ENCODE data around the gene ENOX1. TPM values are rescaled to one million over a fixed set of nuclear protein-coding genes. Genes with fewer than 3 reads are reported as not detected.

Gene ENOX1
- total RNA-seq, 1 donor from 2014 or later = 45.2 TPM

DNA sequence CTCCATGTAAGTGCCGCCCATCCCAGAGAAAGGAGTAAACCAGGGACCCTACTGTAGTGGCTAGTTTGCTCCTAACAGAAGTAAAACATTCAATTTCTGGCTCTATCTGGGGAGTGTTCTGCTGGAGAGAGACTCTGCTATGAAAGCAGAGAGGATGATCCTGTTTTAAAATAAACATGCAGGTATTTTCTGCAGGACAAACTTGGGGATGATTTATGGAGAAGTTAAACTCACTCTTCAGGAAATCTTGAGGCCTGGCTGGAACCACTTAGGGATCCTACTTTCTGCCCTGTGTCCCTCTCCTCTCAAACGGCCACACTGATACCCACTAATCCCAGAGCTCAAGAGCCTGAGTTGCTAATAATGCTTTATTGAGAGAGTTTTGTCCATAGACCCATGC is 482.3 kb downstream of the ENOX1 start:
- no peak for DNase-seq

DNA sequence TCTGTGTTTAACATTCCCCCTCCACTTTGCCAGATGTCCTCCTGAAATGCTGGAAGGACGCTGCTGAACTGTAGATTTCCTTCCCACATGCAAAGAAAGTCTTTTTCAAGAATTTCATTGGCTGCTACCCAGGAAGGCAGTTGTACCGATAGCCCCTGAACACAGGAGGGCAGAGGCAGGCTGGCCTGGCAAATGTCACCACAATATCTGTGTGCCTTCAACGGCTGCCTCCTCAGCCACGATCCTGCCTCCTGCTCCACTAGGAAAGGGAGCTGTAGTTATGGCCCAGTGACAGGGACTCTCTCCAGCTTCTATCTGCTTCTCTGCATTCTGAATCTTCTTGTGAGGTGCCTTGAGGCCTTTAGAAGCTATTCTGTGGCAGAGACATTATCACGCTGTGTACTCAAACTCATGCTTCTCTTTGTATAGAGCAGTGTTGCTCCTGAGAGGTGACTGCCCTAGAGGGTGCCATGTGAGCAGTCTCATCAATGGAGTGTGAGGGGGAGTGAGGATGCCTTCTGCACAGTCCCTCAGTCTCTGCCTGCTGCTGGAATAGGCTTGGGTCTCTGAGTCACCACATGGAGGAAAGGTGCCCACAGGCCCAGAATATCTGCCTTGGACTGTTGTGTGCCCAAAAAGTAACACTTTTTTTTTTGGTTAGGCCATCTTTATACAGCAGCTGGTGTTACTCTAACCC is 483.6 kb downstream of the ENOX1 start:
- peak; percentile 68 for DNase-seq

- DNase-seq = no peak
These were observed 485.3 kb downstream of the ENOX1 start for GRCh38 chr13:43301346-43301969.

DNA sequence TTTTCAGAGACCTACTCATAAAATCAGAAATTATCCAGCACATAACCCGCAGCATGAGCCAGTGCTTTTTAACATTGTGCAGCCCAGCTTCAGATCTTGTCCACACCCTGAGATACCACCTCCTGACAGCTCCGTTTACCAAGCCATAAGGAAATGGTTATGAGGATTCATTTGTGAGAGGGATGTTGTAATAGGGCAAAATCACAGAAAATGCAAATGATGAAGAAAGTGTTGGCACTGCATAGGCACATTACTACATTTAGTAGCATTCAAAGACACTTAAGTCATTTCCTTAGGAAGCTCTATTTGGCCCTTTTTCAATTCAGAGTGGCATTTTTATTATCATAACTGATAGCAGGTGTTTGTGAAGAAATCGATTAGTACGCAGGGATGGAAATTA is 485.9 kb downstream of the ENOX1 start:
- DNase-seq = no peak

DNA sequence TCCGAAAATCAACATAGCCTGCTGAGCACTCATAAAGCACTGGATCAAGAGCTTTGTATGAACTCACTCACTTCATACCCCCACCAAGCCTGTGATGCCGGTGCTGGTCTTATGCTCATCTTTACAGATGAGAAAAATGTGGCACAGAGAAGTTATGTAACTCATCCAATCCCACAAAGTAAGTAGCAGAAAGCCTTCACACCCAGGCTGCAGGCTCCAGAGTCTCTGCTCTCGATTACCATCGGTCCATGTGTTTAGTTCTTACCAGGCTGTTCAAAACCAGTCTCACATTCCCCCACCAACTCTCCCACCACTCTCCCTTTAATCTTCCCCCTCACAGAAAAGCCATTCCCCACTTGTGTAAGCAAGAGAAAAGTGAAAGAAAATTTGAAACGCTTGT is 487.4 kb downstream of the ENOX1 start:
- DNase-seq = no peak

GRCh38 chr13:43298816-43299215 is 488.0 kb downstream of the ENOX1 start:
- no peak for DNase-seq

- DNase-seq = no peak
These were observed 488.6 kb downstream of the ENOX1 start for GRCh38 chr13:43297967-43298678.

DNA sequence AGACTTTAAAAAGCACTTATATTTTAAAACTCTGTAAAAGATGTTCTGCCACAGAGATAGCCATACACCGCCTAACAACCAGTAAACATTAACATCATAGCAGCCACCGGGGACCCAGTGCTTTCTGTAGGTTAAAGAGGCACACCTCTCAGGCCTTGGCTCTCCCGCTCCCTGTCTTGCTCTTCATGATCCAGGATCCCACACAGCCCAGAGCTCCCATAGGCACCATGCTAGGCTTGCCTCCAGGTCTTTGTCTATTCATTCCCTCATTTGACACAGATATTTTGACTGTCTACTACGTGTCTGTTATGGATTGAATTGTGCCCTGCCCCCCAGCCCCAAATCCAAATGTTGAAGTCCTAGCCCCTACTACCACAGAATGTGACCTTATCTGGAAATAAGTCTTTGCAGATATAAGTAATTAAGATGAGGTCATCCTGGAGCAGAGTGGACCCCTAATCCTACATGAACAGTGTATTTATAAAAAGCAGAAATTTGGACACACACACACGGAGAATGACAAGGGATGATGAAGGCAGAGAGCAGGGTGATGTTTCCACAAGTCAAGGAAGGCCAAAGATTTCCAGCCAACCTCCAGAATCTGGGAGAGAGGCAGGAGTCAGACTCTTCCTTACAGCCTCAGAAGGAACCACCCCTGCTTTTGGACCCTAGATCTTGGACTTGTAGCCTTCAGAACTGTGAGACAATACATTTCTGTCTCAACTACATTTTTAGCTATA is 490.8 kb downstream of the ENOX1 start:
- no peak for DNase-seq

DNA sequence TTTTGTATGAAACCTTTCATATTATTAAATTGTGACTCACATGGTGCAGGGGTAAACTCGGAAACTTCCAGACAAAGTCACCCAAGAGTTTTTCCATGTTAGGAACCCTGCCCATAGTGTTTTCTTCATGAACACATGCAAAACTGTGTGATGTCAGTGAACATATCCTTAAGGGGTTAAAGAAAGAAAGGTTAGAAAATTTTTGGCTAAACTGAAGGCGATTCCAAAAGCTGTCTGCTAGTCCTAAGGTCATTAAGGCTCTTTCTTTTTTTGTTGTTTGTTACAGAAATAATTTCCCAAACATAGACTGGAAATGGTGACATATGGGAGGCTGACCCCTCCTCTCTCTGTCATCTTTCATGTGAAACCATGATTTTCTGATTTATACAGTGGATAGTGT is 491.5 kb downstream of the ENOX1 start:
- DNase-seq = no peak

DNA sequence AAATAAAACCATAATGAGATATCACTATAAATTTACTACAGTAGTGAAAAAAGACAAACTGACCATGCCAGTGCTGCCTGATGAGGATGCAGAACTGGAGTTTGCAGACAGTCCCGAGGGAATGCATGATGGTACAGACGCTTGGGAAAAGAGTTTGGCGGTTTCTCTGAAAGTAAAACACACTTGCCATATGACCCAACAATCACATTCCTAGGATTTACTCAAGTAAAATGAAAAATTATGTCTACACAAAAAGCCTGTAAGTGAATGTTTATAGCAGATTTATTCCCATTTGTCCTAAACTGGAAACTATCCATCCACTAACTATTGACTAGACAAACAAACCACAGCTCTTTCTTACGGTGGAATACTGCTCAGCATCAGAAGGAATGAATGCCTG is 492.4 kb downstream of the ENOX1 start:
- no peak for DNase-seq

GRCh38 chr13:43293986-43294385 is 492.8 kb downstream of the ENOX1 start:
- DNase-seq = no peak

- DNase-seq = no peak
These were observed 493.2 kb downstream of the ENOX1 start for GRCh38 chr13:43293561-43293960.

GRCh38 chr13:43293008-43293407 is 493.8 kb downstream of the ENOX1 start:
- no peak for DNase-seq

GRCh38 chr13:43291287-43292060 is 495.3 kb downstream of the ENOX1 start:
- DNase-seq = no peak

- DNase-seq = no peak
These were observed 497.1 kb downstream of the ENOX1 start for GRCh38 chr13:43289470-43290255.

- DNase-seq = no peak
These were observed 500.0 kb downstream of the ENOX1 start for GRCh38 chr13:43286751-43287150.

DNA sequence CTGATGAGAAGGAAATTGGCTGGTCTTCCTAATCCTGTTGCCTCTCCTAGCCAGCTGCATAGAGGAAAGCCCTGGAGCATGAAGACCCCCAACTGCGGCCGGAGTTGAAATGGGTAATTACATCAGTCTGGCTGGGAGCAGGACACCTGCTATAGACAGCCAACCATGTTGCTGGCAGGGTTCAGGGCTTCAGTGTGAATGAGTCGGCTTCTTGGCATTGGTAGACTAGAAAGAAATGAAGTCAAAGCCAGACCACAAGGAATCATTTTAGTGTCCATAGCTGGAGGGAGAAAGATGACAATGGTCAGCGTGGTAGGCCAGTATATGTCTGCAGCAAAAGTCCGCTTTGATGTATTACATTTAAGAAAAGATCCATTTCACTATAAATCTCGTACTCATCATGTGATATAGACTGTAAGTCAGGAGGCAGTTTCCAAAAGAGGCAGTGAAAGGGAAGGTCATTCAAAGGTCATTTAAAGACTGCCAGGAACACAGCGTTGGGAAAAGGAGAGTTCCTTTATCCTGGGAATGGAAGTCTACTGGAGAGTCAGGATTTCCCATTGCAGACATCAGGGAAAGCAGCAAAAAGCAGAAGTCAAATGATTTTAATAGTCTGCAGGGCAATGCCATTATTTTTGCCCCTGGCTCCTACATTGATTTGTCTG is 500.7 kb downstream of the ENOX1 start:
- no peak for DNase-seq

DNA sequence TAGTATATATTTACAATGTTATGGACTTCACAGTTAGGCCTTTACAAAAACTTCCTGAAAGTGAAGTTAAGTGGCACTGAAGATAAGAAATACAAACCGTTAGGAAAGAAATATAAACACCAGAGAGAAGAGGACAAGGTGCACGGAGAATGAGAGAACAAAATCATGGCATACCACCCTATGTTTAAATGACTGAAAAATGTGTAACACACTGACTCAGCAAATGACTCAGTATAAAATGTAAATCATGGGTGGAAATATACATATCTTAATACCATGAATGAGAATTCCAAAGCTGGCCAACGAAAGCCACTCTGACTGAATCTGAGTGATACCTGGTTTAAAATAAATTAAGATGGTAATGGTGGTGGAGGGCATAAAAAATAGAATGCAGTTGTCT is 502.6 kb downstream of the ENOX1 start:
- DNase-seq = no peak

DNA sequence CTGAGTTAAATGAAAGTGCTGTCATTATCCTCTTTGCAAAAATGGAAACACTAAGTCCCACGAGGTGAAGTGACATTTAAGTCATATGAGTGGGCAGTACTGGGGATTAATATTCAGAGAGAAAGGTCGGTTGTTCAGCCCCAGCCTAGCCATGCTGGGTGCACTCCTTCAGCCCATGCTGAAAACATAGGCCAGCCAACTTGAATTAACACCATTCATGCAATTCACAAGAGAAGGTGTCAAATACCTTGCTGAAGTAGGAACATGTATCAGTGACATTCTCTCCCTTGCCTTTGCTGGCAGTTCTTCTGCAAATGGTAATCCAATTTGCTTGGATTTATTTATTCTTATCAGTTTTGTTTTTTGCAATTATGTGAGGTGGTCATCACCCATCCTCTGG is 507.1 kb downstream of the ENOX1 start:
- DNase-seq = no peak

DNA sequence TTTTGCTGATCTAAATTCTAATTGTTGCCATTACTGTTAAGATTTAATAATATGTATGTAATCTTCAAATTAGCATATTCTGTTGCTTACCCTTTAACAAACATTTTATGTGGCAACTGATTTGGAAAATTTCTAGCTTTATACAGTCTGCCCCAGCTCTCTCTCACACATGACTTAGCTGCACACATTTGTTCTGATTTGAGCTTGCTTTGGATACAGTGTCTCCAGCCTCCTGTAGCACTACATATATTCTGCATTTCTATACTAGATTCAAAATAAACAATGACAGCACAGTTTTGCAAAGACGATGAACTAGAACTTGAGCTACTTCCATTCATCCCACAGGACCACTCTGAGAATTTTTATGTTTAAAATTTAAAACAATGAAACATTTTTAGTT is 508.6 kb downstream of the ENOX1 start:
- no peak for DNase-seq

GRCh38 chr13:43277142-43277541 is 509.6 kb downstream of the ENOX1 start:
- no peak for DNase-seq

Data from occipital lobe (tissue), 2 donors.